IgD-negative memory B cell (primary cell): ENCODE measurements around the gene FCAR. TPM values are rescaled to one million over a fixed set of nuclear protein-coding genes. Genes with fewer than 3 reads are reported as not detected.
"Not testable (repeated sequence)": the region's sequence is repeated elsewhere in the genome, so short reads cannot be mapped to it uniquely, and the experiment has no call there.

Source experiments
- H3K27ac Mint-ChIP-seq, 3 donors: one replicate each; pipeline ENCODE4 v1.8.0; 2020 to 2022; ENCODE audit warnings: mild to moderate bottlenecking in 3 of 3, mixed read lengths in 3 of 3, moderate library complexity in 1 of 3
- H3K27me3 Mint-ChIP-seq: one replicate; pipeline ENCODE4 v1.8.0; 2021; ENCODE audit warnings: mixed read lengths
- H3K36me3 Mint-ChIP-seq: one replicate; pipeline ENCODE4 v1.8.0; 2020; ENCODE audit warnings: mild to moderate bottlenecking, mixed read lengths
- H3K4me1 Mint-ChIP-seq, 3 donors: one replicate each; pipeline ENCODE4 v1.8.0; 2020 to 2022; ENCODE audit warnings: mixed read lengths in 3 of 3, mild to moderate bottlenecking in 1 of 3
- H3K4me3 Mint-ChIP-seq, 4 donors: one replicate each; pipeline ENCODE4 v1.8.0; 2020 to 2022; ENCODE audit warnings: mild to moderate bottlenecking in 4 of 4, mixed read lengths in 4 of 4, moderate library complexity in 3 of 4
- H3K9me3 Mint-ChIP-seq, 3 donors: one replicate each; pipeline ENCODE4 v1.8.0; 2020 to 2021; ENCODE audit warnings: mixed read lengths in 3 of 3, mild to moderate bottlenecking in 1 of 3
- polyA plus RNA-seq: library from polyadenylated mRNA; unstranded; fragments of 300-500 nt; fragmentation: Illumina TruSeq; gene quantifications from one replicate; pipeline ENCODE4 v1.2.3, GENCODE V29; 2021

Gene FCAR
- 0.15 TPM for polyA plus RNA-seq

- Mint-ChIP-seq H3K27me3 (peaks cover 4% of the 10 kb centered on the region), H3K9me3 (no peaks in the 10 kb centered on the region), H3K4me1 (peaks cover 2 to 6% (median 4%) of the 10 kb centered on the region in 3 donors), H3K27ac (peak within 1 kb of the TSS in 1 of 3 donors; percentile 25), H3K36me3 (no peaks in the 10 kb centered on the region), H3K4me3 (no peak within 1 kb of the TSS)
These were observed at the start of gene FCAR for GRCh38 chr19:54873990-54874389. FCAR (plus strand) TSS chr19:54874235; CDS start chr19:54874290, 55 bp downstream.

- not testable (repeated sequence) for H3K9me3 Mint-ChIP-seq
These were observed 49.6 kb upstream of the FCAR start for GRCh38 chr19:54824416-54824815.

GRCh38 chr19:54825326-54825725 is 48.7 kb upstream of the FCAR start:
- not testable (repeated sequence) for H3K27me3 Mint-ChIP-seq, H3K9me3 Mint-ChIP-seq, H3K4me3 Mint-ChIP-seq, H3K36me3 Mint-ChIP-seq, H3K27ac Mint-ChIP-seq, H3K4me1 Mint-ChIP-seq

More at GRCh38 chr19:54824416-54824815, 49.6 kb upstream of the FCAR start:
- not testable (repeated sequence) for H3K4me1 Mint-ChIP-seq, H3K27me3 Mint-ChIP-seq, H3K27ac Mint-ChIP-seq, H3K4me3 Mint-ChIP-seq, H3K36me3 Mint-ChIP-seq

DNA sequence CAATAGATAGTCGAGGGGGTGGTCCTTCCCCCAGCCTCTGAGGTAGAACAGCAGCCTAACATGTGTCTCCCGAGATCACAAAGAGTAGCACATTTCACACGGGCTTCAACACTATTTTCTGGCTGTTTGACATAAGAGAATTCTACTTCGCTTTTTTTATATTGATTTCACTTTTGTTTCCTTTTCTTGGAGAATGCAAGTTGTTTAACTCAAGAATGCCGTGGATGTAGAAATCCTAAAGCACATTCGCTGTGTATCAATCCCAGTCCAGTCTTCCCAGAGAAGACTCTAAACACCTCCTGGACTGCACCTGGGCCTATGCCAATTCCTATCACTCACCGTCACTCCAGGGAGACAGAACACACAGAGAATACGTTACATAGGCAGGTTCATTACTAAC is 46.0 kb upstream of the FCAR start:
- not testable (repeated sequence) for H3K27me3 Mint-ChIP-seq, H3K4me1 Mint-ChIP-seq, H3K36me3 Mint-ChIP-seq, H3K4me3 Mint-ChIP-seq, H3K9me3 Mint-ChIP-seq
- H3K27ac Mint-ChIP-seq, result peak overlapping the region in 1 of 3 donors; percentile 16

DNA sequence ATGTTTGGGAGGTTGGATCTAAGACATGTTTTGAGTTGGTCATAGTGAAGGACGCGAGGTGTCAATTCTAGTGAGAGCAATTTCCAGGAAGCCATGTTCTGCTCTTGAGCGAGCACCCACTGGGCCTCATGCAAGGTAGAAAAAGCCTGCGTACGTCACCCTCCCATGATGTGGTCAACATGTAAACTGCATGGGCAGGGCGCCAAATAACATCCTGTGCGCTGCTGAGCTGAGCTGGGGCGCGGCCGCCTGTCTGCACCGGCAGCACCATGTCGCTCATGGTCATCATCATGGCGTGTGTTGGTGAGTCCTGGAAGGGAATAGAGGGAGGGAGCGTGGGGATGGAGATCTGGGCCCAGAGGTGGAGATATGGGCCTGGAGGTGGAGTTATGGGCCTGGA is 41.5 kb upstream of the FCAR start, which contains the start of gene KIR2DS4:
Gene KIR2DS4, plus strand, starts transcription at position 181 of the 400 bp plus-strand sequence.
- not testable (repeated sequence) for H3K27ac Mint-ChIP-seq, H3K4me3 Mint-ChIP-seq, H3K36me3 Mint-ChIP-seq, H3K27me3 Mint-ChIP-seq, H3K4me1 Mint-ChIP-seq, H3K9me3 Mint-ChIP-seq

- H3K36me3 Mint-ChIP-seq, H3K27me3 Mint-ChIP-seq, H3K4me3 Mint-ChIP-seq, H3K4me1 Mint-ChIP-seq, H3K27ac Mint-ChIP-seq, H3K9me3 Mint-ChIP-seq: not testable (repeated sequence)
These were observed 38.9 kb upstream of the FCAR start for GRCh38 chr19:54835126-54835525.

- H3K4me3 Mint-ChIP-seq, H3K27me3 Mint-ChIP-seq, H3K9me3 Mint-ChIP-seq, H3K27ac Mint-ChIP-seq, H3K4me1 Mint-ChIP-seq, H3K36me3 Mint-ChIP-seq: not testable (repeated sequence)
These were observed 36.5 kb upstream of the FCAR start for GRCh38 chr19:54837522-54837921.

DNA sequence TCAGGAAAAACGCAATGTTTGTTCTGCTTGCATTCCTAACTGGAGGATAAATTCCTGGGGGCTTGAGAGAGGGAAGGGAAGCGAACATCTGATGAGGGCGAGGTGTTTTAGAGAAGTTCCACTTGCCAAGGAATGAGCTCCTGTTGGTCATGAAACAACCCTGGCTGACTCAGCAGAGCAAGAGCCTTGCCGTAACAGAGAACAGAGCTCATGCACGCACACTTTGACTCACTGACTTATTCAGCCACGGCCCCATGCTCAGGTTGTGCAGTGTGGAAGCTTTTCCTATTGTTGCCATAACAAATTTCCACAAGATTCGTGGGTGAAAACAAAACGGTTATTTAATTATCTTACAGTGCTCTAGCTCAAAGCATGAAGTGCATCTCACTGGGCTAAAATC is 30.9 kb upstream of the FCAR start:
- H3K9me3 Mint-ChIP-seq, H3K4me1 Mint-ChIP-seq, H3K36me3 Mint-ChIP-seq, H3K27ac Mint-ChIP-seq, H3K4me3 Mint-ChIP-seq: not testable (repeated sequence)
- peaks cover 17% of the 10 kb centered on the region for H3K27me3 Mint-ChIP-seq

- H3K9me3 Mint-ChIP-seq, H3K36me3 Mint-ChIP-seq, H3K4me3 Mint-ChIP-seq, H3K27ac Mint-ChIP-seq, H3K4me1 Mint-ChIP-seq: not testable (repeated sequence)
- peaks cover 26% of the 10 kb centered on the region for H3K27me3 Mint-ChIP-seq
These were observed 23.9 kb upstream of the FCAR start, which contains the start of gene KIR3DL2 for GRCh38 chr19:54850061-54850640. KIR3DL2 (plus strand) TSS chr19:54850443; CDS start chr19:54850476, 33 bp downstream.

DNA sequence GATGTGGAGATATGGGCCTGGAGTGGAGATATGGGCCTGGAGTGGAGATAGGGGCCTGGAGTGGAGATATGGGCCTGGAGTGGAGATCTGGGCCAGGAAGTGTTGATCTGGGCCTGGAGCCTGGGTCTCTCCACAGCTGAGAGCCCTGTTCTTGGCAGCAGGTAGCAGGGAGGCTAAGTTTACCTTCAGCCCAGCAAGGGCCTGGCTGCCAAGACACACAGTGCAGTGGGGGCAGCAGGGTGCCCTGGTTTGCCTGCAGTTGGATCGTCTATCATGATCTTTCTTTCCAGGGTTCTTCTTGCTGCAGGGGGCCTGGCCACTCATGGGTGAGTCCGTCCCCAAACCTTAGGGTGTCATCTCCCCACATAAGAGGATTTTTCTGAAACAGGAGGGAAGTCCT is 23.1 kb upstream of the FCAR start:
- Mint-ChIP-seq H3K27ac (no peak overlapping the region), H3K9me3 (peaks cover 1 to 5% (median 2%) of the 10 kb centered on the region in 3 donors), H3K4me1 (peaks cover 0 to 2% (median 0%) of the 10 kb centered on the region in 3 donors), H3K4me3 (no peak overlapping the region), H3K27me3 (peaks cover 22% of the 10 kb centered on the region), H3K36me3 (no peaks in the 10 kb centered on the region)

DNA sequence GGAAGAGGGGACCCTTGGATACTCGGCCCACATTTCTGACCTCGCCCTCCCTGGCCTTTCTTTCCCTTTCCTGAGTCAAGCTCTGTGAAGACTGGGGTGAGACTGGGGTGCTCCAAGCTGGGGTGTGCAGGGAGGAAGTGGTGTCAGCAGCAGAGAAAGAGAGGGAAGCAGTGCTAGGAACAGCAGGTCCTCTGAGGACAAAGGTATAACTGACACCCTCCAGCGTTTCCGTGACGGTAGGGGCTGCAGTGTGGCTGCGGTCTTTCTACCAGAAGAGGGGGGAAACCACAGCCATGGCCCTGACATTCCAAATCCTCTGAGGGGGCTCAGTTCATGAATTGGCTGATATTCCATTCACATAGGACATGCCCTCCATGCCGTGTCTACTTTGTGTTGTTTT is 22.7 kb upstream of the FCAR start:
- peaks cover 23% of the 10 kb centered on the region for H3K27me3 Mint-ChIP-seq
- H3K27ac Mint-ChIP-seq, result no peak overlapping the region

GRCh38 chr19:54855241-54855640 is 18.8 kb upstream of the FCAR start:
- not testable (repeated sequence) for H3K9me3 Mint-ChIP-seq, H3K4me3 Mint-ChIP-seq, H3K27ac Mint-ChIP-seq, H3K4me1 Mint-ChIP-seq, H3K36me3 Mint-ChIP-seq
- peaks cover 10% of the 10 kb centered on the region for H3K27me3 Mint-ChIP-seq

More for the DNA sequence above, 22.7 kb upstream of the FCAR start:
- Mint-ChIP-seq H3K4me1 (peaks cover 0 to 2% (median 0%) of the 10 kb centered on the region in 3 donors), H3K4me3 (no peak overlapping the region), H3K9me3 (peaks cover 0 to 4% (median 1%) of the 10 kb centered on the region in 3 donors), H3K36me3 (no peaks in the 10 kb centered on the region)

GRCh38 chr19:54858476-54858875 is 15.6 kb upstream of the FCAR start:
- H3K36me3 Mint-ChIP-seq, H3K4me3 Mint-ChIP-seq, H3K4me1 Mint-ChIP-seq, H3K27ac Mint-ChIP-seq, H3K9me3 Mint-ChIP-seq: not testable (repeated sequence)
- H3K27me3 Mint-ChIP-seq, result peaks cover 14% of the 10 kb centered on the region

- not testable (repeated sequence) for H3K36me3 Mint-ChIP-seq
These were observed 14.6 kb upstream of the FCAR start for GRCh38 chr19:54859421-54859820.

GRCh38 chr19:54863459-54863858 is 10.6 kb upstream of the FCAR start:
- peaks cover 5 to 12% (median 8%) of the 10 kb centered on the region in 3 donors for H3K9me3 Mint-ChIP-seq
- H3K4me3 Mint-ChIP-seq, H3K4me1 Mint-ChIP-seq, H3K36me3 Mint-ChIP-seq, H3K27ac Mint-ChIP-seq, H3K27me3 Mint-ChIP-seq: not testable (repeated sequence)

More at GRCh38 chr19:54859421-54859820, 14.6 kb upstream of the FCAR start:
- not testable (repeated sequence) for H3K4me3 Mint-ChIP-seq, H3K9me3 Mint-ChIP-seq, H3K27me3 Mint-ChIP-seq, H3K4me1 Mint-ChIP-seq, H3K27ac Mint-ChIP-seq

- no peak overlapping the region for H3K4me3 Mint-ChIP-seq
- H3K27me3 Mint-ChIP-seq, result peaks cover 2% of the 10 kb centered on the region
- peaks cover 2 to 8% (median 4%) of the 10 kb centered on the region in 3 donors for H3K4me1 Mint-ChIP-seq
- no peak overlapping the region for H3K27ac Mint-ChIP-seq
- peaks cover 0 to 4% (median 2%) of the 10 kb centered on the region in 3 donors for H3K9me3 Mint-ChIP-seq
- peaks cover 2% of the 10 kb centered on the region for H3K36me3 Mint-ChIP-seq
These were observed 2.3 kb upstream of the FCAR start for GRCh38 chr19:54871696-54872095.
